ENCODE data around the gene ARHGEF28.

The ARHGEF28 gene

DNA sequence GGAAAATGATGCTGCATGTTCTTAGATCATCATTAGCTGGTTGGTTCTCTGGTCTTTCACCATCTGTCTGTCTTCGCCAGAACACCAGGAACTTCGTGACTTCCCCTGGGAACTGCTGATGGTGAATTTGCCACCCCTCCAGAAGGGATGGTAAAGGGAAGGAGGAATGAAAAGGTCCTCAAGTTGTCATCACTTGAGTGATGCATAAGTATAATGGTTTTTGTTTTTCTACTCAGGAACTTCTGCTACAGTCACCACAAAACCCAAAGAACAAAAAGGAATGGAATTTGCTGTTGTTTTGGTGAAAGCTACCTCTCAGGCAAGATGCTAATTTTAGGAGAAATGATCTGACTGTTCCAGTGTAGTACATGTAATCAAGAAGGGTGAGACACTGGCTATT is 328.4 kb downstream of the ARHGEF28 start:
- DNase-seq (ENCODE audit: low read depth in 2 of 3, low spot score in 1 of 3) = no peak

DNA sequence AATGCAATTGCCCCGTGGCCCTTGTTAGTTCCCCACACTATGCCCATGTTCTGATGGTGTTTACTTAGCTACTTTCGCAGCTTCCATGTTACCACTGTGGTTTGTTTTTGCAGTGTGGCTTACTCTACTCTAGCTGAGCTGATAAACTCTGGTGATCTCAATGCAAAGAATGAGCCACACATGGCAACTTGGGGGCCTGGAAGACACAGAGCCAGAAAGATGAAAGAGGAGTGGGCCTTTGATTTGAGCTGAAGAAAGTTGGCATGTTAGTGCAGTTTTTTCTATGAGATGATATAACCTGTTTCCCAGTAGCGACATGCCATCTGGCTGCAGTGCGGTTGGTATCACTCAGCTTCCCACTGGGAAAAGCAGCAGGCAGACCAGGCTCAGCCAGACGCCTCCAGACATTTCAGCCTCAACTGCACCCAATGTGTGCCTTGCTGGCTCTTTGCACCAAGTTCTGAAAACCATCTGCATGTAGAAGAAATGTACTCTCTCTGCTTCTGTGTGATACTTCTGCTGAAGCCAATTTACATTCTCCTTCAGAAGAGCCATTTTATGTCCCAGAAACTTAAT is 329.4 kb downstream of the ARHGEF28 start:
- no peak for DNase-seq (ENCODE audit: low read depth in 2 of 3, low spot score in 1 of 3)

DNA sequence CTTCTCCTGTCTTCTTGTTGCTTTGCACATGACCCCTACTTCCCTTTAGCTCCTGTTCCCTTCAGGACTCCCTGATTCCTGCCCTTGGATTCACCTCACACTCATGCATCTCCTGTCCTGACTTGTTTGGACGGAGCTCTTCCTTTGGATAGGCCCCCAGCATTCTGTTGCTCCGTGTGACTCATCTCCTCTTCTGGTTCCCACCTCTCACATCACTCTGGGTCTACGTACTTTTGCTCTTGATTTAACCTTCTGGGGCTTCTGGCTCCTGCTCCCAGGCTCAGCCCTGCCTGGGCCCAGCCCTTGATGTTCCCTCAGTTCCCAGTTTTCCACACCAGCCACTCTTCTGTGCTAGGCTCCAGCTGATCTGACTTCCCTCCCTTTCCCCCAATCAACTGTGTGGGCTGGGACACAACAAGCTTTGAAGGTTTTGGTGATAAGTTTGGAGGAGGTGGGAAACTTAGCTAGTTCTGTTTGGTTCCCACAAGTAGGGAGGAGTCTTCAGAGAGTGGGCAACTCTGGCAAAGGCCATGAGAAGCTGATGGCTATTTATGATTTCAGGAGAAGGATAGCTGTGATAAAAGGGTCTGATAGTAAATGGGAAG is 331.5 kb downstream of the ARHGEF28 start:
- no peak for DNase-seq (ENCODE audit: low read depth in 2 of 3, low spot score in 1 of 3)

DNA sequence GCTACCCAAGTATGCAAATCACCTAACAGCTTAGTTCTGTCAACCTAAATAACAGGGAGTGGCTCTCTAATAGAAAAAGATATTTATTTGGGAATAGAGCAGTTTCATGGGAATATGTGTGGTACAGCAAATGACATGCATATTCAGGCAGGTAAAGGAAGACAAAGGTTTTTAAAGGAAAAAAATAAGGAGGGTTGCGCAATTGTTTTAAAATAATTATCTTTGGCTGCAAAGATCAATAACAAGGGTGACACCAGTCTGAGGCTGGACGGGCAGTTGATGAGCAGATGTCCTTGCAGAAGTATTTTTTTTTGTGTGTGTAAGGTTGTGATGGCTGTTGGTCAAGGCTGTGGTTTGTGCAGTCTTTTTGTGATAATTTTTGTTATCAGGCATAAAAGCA is 332.0 kb downstream of the ARHGEF28 start:
- DNase-seq (ENCODE audit: low read depth in 2 of 3, low spot score in 1 of 3) = no peak

DNA sequence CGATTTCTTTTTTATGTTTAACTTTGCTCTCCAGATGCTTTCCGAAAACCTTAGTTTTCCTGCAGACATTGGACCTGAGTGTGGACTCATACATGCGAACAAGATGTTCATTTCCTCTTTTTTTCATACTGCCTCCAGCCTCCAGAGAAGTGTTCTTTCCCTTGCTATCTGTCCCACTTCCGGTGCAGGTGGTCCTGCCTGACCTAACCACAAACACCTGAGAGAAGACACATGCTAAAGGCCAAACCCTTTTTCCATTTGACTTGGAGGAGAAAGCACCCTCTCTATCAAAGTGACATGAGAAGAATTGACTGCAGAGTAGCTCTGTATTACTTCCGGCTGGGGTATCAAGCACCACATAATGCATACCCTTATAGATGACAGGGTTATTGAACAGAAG is 334.0 kb downstream of the ARHGEF28 start:
- DNase-seq (ENCODE audit: low read depth in 2 of 3, low spot score in 1 of 3) = no peak

DNA sequence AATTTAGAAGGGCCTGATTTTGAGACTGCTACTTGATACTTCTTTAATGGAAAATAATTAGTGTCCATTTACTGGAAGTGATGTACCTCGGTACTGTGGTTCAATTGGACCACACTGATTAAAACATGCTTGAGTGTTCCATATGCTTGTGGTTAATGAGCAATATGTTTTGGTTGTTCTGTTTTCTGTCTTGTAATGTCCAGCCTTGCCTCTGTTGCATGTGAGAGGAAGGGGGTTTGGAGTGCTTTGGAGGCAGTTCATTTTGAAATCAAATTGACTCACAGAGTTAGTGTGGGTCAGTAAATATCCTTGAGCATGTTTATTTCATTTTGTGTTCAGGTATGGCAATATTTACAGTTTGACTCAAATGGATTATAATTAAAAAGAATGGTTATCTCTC is 334.4 kb downstream of the ARHGEF28 start:
- no peak for DNase-seq (ENCODE audit: low read depth in 2 of 3, low spot score in 1 of 3)

DNA sequence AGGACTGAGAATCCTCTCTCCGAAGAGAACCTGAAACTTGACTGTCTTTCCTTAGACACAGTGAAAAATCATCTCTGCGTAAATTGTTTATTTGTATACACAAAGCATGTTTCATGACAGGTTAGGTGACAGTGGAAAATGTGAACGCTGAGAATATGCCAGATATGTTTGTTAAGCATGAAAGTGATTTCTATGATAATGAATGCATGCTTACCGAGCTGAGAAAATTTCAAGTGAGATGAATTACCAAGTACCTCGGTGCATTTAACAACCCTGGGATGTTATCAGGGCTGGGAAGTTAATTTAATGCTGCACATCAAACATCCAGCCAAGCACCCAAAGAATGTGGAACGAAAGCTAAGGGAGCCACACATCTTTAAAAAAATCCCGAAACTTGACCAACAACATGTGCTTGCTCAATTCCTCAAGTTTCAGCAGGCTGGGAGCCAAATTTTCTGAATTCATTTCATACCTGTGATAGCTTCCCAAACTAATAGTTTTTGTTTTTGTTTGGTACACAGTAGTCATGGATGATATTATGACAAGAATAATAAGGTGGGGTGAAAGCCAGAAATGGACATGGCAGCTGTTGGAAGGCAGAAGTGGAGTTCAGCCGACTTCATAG is 336.9 kb downstream of the ARHGEF28 start:
- no peak for DNase-seq (ENCODE audit: low read depth in 2 of 3, low spot score in 1 of 3)

DNA sequence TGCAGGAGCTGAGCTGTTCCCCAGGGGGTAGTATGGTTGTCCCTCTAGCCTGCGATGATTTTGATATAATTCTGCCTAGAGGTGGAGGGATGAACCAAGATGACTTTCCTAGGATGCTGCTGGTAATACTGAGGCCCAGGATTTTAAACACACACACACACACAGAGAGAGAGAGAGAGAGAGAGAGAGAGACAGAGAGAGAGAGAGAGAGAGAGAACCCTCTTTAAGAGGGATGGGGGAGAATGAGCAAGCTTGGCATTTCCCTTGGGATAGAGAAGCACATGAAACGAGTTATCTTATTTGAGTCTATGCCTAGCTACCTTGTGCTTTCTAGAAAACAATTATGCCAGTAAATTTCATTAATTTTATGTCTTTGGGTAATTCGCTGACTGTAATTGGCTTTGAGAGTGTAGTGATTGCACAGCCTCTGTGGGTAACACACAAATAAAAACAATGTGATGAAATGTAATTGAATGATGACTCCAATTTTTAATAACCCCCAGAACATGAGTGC is 338.4 kb downstream of the ARHGEF28 start:
- DNase-seq (ENCODE audit: low read depth in 2 of 3, low spot score in 1 of 3) = no peak

DNA sequence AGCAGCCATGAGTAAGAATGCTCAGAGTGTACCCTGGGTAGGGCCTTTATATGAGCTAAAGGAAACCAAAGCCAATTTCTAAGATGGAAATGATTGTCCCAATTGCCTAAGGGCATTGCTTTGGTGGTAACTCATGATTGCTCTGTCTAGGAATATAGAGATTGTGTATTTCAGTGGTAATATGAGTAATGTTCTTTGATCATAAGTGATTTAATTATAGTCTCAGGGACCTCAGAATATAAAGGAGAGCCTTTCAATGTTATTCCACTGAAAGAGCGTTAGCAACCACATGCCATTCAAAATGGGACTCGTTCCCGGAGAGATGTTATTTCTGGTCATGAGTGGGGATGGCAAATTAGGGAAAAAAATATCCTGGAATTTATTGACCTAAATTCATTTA is 340.5 kb downstream of the ARHGEF28 start:
- no peak for DNase-seq (ENCODE audit: low read depth in 2 of 3, low spot score in 1 of 3)

DNA sequence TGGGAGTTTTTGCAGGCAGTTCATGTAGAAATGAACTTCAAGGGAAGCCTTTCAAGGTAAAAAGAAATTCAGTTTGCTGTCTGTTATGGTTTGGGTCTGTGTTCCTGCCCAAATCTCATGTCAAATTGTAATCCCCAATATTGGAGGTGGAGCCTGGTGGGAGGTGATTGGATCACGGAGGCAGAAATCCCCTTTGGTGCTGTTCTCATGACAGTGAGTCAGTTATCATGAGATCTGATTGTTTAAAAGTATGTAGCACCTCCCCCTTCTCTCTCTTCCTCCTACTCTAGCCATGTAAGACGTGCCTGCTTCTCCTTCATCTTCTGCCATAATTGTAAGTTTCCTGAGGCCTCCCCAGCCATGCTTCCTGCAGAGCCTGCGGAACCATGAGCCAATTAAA is 341.4 kb downstream of the ARHGEF28 start:
- no peak for DNase-seq (ENCODE audit: low read depth in 2 of 3, low spot score in 1 of 3)

DNA sequence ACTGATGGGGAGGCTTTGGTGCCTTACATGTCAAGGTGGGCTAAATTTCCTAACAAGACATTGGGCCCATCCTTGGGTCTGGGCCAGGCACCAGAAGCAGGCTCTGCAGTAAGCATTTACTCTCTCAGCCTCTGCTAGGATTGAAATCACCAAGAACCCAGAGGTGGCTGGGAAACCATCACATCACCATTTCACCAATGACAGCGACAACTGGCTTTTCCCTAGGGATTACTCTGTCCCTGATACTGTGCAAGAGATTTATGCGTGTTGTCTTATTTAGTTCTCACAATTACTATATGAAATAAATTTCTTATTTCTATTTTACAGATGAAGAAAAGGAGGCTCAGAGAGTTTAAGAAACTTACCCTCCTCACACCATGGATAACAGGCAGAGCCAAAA is 342.2 kb downstream of the ARHGEF28 start:
- DNase-seq (ENCODE audit: low read depth in 2 of 3, low spot score in 1 of 3) = no peak

DNA sequence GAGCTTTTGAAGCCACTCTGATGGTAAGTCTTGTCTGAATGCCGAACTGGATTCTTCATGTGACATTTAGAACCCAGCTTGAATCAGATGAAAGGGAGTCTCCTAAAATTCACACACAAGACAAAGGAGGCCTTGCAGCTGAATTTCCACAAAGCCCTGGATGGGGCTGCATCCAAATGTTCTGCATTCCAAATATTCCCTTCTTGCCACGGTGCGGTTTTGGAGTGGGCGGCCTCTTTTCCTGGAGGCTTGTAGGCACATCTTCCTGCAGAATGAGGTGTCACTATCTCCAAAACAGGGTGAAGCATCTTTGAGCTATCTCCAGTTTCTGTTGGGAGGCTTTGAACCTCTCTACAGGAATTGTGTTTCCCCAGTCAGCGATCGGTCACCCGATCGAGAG is 342.7 kb downstream of the ARHGEF28 start:
- DNase-seq (ENCODE audit: low read depth in 2 of 3, low spot score in 1 of 3) = no peak

DNA sequence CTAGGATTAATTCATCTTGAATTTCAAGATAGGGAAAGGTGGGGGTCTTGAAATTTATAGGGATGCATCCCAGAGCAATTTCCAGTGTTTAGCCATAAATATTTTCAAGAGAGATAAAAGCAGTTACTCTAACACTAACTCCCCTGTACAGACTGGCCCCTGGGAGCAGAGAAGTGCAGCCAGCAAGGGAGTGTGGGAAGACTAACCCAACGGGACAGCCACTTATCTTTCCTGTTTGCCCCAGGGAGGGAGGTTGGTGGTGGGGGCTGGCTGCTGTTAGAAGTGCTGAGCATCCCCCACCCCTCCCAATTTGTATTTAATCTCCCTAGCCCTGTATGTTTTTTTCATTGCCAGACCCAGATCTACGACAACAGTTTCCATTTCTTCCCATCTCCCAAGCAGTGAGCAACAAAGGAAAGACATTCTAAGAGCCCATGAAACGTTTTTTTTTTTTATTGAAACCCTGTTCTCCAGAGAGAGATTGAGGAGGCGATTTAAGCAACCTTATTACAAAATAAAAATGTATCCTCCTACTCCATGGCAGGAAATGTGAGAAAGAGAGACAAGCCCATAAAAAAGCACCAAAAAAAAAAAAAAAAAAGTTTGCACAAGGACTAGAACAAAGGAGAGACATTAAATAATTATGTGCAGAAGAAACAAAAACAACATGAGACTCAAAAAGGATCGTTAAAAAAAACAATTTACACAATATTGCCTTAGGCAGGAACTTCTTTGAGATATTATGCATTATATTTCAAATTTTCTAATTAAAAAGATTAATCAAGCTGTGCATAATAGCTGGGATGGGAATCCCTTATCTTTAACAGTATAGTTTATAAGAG is 343.4 kb downstream of the ARHGEF28 start:
- no peak for DNase-seq (ENCODE audit: low read depth in 2 of 3, low spot score in 1 of 3)

DNA sequence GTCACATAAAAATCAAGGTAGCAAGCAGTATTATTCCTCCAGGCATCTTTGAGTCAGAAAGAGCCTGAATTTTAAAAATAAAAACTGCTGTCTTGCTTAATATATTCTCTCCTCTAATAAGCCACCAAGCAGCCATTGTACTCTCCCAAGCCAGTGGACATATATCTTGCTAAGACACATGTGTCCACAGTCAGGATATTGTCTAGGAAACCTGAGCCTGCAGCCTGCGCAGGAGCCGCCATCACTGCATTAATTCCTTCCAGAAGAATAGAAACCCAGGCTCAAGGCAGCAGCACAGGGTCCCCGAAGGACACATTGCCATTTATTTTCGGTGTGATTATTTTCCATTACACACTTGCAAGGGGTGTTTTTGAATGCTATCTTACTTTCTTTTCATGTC is 345.3 kb downstream of the ARHGEF28 start:
- DNase-seq (ENCODE audit: low read depth in 2 of 3, low spot score in 1 of 3) = no peak

DNA sequence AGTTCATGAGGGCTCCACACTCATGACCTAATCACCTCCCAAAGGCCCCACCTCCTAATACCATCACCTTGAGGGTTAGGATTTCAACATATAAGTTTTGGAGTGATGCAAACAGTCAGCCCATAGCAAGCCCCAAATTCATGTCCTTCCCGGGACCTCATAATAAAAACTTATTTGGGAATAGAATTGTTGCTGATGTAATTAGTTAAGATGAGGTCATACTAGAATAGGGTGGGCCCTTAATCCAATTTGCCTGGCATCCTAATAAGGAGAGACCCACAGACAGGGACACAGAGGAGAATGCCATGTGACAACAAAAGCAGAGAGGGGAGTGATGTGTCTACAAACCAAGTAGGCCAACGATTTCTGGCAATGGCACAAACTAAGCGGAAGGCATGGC is 347.1 kb downstream of the ARHGEF28 start:
- no peak for DNase-seq (ENCODE audit: low read depth in 2 of 3, low spot score in 1 of 3)

DNA sequence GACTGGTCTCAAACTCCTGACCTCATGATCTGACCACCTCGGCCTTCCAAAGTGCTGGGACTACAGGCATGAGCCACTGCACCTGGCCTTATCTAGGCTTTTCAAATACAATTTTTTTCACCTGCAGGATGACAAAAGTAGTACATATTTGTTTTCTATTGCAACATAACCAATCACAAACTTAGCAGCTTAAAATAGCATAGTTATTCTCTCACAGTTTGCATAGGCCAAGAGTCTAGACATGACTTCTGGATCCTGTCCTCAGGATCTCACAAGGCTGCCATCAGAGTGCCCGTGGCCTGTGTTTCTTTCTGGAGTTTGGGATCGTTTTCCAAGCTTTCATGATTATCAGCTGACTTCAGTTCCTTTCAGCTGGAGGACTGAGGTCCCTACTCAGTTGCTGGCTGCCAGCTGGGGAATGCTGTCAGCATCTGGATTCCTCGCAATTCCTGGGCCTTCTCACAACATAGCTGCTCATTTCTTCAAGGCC is 348.9 kb downstream of the ARHGEF28 start:
- DNase-seq (ENCODE audit: low read depth in 2 of 3, low spot score in 1 of 3) = no peak

DNA sequence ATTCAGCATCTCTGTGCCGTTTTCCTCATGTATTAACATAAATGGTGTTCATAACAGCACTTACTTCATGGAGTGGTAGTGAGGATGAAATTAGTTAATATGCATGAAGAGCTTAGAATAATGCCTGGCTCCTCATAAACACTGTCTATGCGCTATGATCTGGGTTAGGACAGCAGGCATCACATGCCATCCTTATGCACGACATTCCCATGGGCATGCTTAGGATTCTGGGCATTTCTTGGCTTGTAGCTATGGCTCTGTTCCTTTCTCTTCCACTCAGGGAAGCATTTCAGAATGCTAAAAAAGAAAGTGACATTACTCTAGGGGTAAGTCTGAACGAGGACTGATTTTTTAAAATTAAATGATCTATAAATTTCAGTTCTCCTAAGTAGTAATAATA is 349.8 kb downstream of the ARHGEF28 start:
- DNase-seq (ENCODE audit: low read depth in 2 of 3, low spot score in 1 of 3) = no peak

DNA sequence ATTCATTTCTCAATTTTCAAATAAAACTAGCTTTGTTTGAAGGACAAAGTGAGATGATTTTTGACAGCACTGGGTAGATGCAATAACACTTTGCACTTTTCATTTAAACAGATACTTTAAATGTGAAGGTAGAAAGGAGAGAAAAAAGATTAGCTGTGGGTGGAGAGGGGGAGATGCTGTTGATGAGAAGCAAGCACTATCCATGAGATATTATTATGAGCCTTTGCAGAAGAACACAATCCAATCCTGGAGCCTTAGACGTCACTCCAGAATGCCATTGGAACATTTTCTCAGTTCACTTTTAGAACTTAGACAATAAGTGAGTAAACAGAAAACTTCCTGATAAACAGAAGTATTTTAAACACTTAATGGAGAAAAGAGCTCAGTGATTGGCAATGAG is 351.1 kb downstream of the ARHGEF28 start:
- no peak for DNase-seq (ENCODE audit: low read depth in 2 of 3, low spot score in 1 of 3)

DNA sequence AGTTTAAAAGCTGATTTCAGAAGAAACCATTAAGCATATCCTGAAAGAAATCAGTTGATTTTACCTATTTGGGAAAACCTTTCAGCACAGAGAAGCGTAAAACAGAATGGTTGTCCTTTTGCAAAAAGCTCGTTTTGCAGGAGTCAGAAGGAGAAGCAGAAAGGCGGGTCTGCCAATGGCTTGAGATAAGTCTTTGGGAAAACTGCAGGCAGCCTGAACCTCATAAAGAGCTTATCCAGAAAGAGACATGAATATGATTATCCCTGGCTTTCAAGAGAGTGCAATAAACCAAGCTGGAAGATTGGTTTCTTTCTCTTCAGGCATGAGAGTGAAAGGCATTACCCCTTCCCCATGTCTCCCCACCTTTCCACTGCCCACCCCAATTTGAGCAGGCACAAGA is 353.3 kb downstream of the ARHGEF28 start:
- no peak for DNase-seq (ENCODE audit: low read depth in 2 of 3, low spot score in 1 of 3)

DNA sequence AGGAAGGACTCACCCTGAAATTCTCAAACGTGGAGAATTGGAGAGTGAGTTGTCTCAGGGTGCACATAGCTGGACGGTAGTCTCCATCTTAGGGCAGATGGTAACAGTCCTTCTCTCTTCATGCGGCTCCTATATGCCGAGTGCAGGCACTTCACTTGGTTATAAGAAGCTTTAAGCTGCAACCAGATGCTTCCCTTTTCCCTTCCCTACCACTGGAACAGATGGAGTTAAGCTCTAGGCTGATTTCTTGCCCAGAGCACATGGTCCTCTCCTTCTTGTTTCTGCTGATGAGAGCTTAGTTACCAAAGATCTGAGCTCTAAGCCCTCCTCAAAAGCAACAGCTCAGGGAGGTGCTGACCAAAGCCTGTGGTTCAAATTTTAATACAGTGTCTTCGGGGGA is 355.7 kb downstream of the ARHGEF28 start:
- DNase-seq (ENCODE audit: low read depth in 2 of 3, low spot score in 1 of 3) = no peak

DNA sequence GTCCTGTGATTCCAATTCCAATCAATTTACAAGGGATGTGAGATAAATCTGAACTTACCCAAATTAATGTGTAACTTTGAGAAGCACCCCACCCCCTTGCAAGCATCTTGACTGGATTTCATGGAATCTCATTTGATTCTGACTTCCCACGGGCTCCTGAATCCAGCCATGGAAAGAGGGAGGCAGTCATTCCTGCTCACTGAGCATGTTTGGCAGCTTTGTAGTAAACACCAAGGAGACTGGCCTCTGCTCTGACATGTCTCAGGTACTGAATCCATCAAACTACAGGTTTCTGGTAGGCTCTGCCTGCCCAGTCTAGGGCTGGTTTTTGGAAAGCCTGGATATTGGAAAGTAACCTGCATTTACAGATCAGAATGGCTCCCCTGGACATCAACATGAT is 357.6 kb downstream of the ARHGEF28 start:
- DNase-seq (ENCODE audit: low read depth in 2 of 3, low spot score in 1 of 3) = no peak

DNA sequence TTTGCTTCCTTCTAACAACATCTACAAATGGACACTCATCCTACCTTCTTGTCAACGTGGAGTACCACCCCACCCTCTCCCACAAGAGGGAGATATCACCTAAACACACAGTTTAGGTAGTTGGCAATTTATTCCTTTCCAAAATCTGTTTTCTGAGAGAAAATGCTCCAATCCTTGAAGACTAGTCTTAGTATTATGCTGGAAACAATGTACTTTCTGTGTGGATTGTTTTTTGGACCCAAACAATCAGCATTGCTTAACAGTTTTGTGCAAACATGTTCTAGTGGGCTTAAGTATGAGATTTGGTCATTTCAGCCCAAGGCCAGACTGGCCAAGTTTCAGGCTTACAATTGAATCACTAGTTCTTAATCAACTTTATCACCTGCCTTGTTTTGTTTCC is 359.1 kb downstream of the ARHGEF28 start:
- DNase-seq (ENCODE audit: low read depth in 2 of 3, low spot score in 1 of 3) = no peak
